Breast epithelium (tissue), 4 donors: ENCODE data around the gene PARL. TPM values are rescaled to one million over a fixed set of nuclear protein-coding genes. Genes with fewer than 3 reads are reported as not detected.

ENCODE experiments used
- DNase-seq, 2 donors: peaks; one replicate each; pipeline ENCODE4 v3.0.0-alpha.2; 2019; ENCODE audit warnings: low spot score in 2 of 2
- H3K27ac ChIP-seq, 2 donors: fragments of 200-600 bp; sonication (generic) in 1 of 2; one replicate each; pipeline ENCODE4 v1.5.1; 2016 to 2019; ENCODE audit warnings: mild to moderate bottlenecking in 1 of 2
- H3K27me3 ChIP-seq, 2 donors: fragments of 200-600 bp; sonication (generic) in 1 of 2; one replicate each; pipeline versions ENCODE4 v1.5.1 to v1.6.0; 2017 to 2019; ENCODE audit warnings: control low read depth in 1 of 2, mild to moderate bottlenecking in 1 of 2
- H3K36me3 ChIP-seq: fragments of 200-600 bp; one replicate; pipeline ENCODE4 v1.5.1; 2019
- H3K4me1 ChIP-seq, 2 donors: fragments of 200-600 bp; sonication (generic); one replicate each; pipeline ENCODE4 v1.5.1; 2016 to 2019; ENCODE audit warnings: control low read depth in 1 of 2
- H3K4me3 ChIP-seq, 3 donors: fragments of 200-600 bp; sonication (generic); 1 replicate in 2 of 3; 2 replicates in 1 of 3; pipeline ENCODE4 v1.5.1; 2016 to 2019; ENCODE audit warnings: mild to moderate bottlenecking in 3 of 3, moderate library complexity in 2 of 3
- H3K9me3 ChIP-seq, 2 donors: fragments of 200-600 bp; sonication (generic) in 1 of 2; one replicate each; pipeline ENCODE4 v1.5.1; 2016 to 2019; ENCODE audit warnings: control low read depth in 1 of 2
- CTCF ChIP-seq, 3 donors: fragments of 450-650 bp; IDR thresholded peaks; one replicate each; pipeline ENCODE4 v1.5.1; 2016 to 2017; ENCODE audit warnings: antibody characterized with exemption in 3 of 3, mild to moderate bottlenecking in 3 of 3, moderate library complexity in 3 of 3
- POLR2A ChIP-seq: fragments of 450-650 bp; IDR thresholded peaks from one replicate; pipeline ENCODE4 v1.6.1; 2016; ENCODE audit warnings: antibody characterized with exemption, mild to moderate bottlenecking, moderate library complexity
- POLR2AphosphoS5 ChIP-seq, 3 donors: sonication (generic); formaldehyde crosslinking; IDR thresholded peaks; one replicate each; pipeline ENCODE4 v1.6.1; 2017; ENCODE audit warnings: antibody characterized with exemption in 3 of 3
- intact Hi-C: fragments of 100-400 bp; cut with DNase I; formaldehyde crosslinking; loops from one replicate; pipeline ENCODE4 v1.15.1; 2023; ENCODE audit warnings: low total_unique reads
- total RNA-seq, 3 donors: library from RNA; depleted of rRNA; stranded (reverse); fragments of >200 nt; gene quantifications; one replicate each; pipeline ENCODE4 v1.1.0, GENCODE V29; 2016

Gene PARL
- total RNA-seq, 3 donors from 2014 or later, result 48.0 to 53.6 (median 50.5) TPM

GRCh38 chr3:183782576-183783276 lies 102.0 kb downstream of the PARL start:
- Histone ChIP-seq H3K4me3 (no peak overlapping the region), H3K4me1 (no peaks in the 10 kb centered on the region), H3K27ac (no peak overlapping the region), H3K36me3 (no peaks in the 10 kb centered on the region), H3K27me3 (no peaks in the 10 kb centered on the region), H3K9me3 (no peaks in the 10 kb centered on the region)
- TF ChIP-seq CTCF (IDR thresholded peaks at IDR 0.05) (no peak), POLR2A (no peak), POLR2AphosphoS5 (IDR thresholded peaks at IDR 0.05) (no peak)
- no peak for DNase-seq
- intact Hi-C loops, result no loop called here

- Histone ChIP-seq H3K27me3 (no peaks in the 10 kb centered on the region), H3K9me3 (no peaks in the 10 kb centered on the region), H3K36me3 (no peaks in the 10 kb centered on the region), H3K4me1 (no peaks in the 10 kb centered on the region), H3K27ac (no peak overlapping the region), H3K4me3 (no peak overlapping the region)
- intact Hi-C loops, result no loop called here
- no peak for TF ChIP-seq POLR2AphosphoS5 (IDR thresholded peaks at IDR 0.05)
- no peak for TF ChIP-seq POLR2A
- TF ChIP-seq CTCF (IDR thresholded peaks at IDR 0.05), result no peak
- no peak for DNase-seq
Measured at GRCh38 chr3:183781246-183781645, 103.4 kb downstream of the PARL start.

- Histone ChIP-seq H3K4me1 (no peaks in the 10 kb centered on the region), H3K27me3 (no peaks in the 10 kb centered on the region), H3K27ac (no peak overlapping the region), H3K36me3 (no peaks in the 10 kb centered on the region), H3K9me3 (no peaks in the 10 kb centered on the region), H3K4me3 (no peak overlapping the region)
- TF ChIP-seq CTCF (IDR thresholded peaks at IDR 0.05), result no peak
- TF ChIP-seq POLR2AphosphoS5 (IDR thresholded peaks at IDR 0.05), result no peak
- TF ChIP-seq POLR2A, result no peak
- intact Hi-C loops, result no loop called here
- no peak for DNase-seq
Measured at GRCh38 chr3:183779896-183780465, 104.7 kb downstream of the PARL start.

Other genes with a start within 250 kb of the PARL start
- gene KLHL24, start 249.3 kb downstream of the PARL start, total RNA-seq, result 100 to 1,000 TPM; 108 to 184 (median 129) TPM
- gene YEATS2, start 187.1 kb downstream of the PARL start, total RNA-seq, result 10 to 100 TPM; 11.5 to 32.8 (median 26.6) TPM
- gene MAP6D1, start 59.3 kb downstream of the PARL start, total RNA-seq, result 1 to 10 TPM in 2 of 3 donors, under 1 TPM in 1; 0.33 to 2.1 (median 1.8) TPM
- gene ABCC5, start 133.0 kb upstream of the PARL start, total RNA-seq, result 10 to 100 TPM; 21.0 to 29.9 (median 21.8) TPM
- gene HTR3D, start 146.9 kb upstream of the PARL start, total RNA-seq, result not detected
- gene HTR3C, start 168.2 kb upstream of the PARL start, total RNA-seq, result not detected
- not detected for gene HTR3E, start 212.2 kb upstream of the PARL start, total RNA-seq